Islet of Langerhans (tissue), 1 donor: Measurements from ENCODE around the gene KCNK7.
"Not testable (repeated sequence)": the region's sequence is repeated elsewhere in the genome, so short reads cannot be mapped to it uniquely, and the experiment has no call there.

ENCODE experiments used
- FAIRE-seq: peaks from one replicate; lab custom pipeline; 2011; peaks lifted over from hg19 to GRCh38; lab: Jason Lieb, UNC

KCNK7 gene

GRCh38 chr11:65572356-65573051 lies 23.1 kb downstream of the KCNK7 start, which contains the start of gene FAM89B:
TSS of gene FAM89B (plus strand) at chr11:65572538. CDS start at chr11:65572670, 132 bp downstream.
- FAIRE-seq, result no peak

- FAIRE-seq, result no peak
Measured at GRCh38 chr11:65571940-65572339, 23.7 kb downstream of the KCNK7 start.

- FAIRE-seq, result no peak
Measured at GRCh38 chr11:65571420-65571819, 24.2 kb downstream of the KCNK7 start.

GRCh38 chr11:65569973-65570918 lies 25.4 kb downstream of the KCNK7 start, which contains the start of gene ZNRD2:
TSS of gene ZNRD2 (plus strand) at chr11:65570477. CDS start at chr11:65570492, 15 bp downstream.
- FAIRE-seq, result no peak

- no peak for FAIRE-seq
Measured at GRCh38 chr11:65569164-65569972, 26.2 kb downstream of the KCNK7 start.

- FAIRE-seq, result no peak
Measured at GRCh38 chr11:65565624-65566453, 29.8 kb downstream of the KCNK7 start.

- FAIRE-seq, result not testable (repeated sequence)
Measured at GRCh38 chr11:65564879-65565559, 30.6 kb downstream of the KCNK7 start.

- no peak for FAIRE-seq
Measured at GRCh38 chr11:65563601-65564000, 32.0 kb downstream of the KCNK7 start.

- no peak for FAIRE-seq
Measured at GRCh38 chr11:65562788-65563187, 32.8 kb downstream of the KCNK7 start.

- FAIRE-seq, result no peak
Measured at GRCh38 chr11:65562020-65562419, 33.6 kb downstream of the KCNK7 start.

GRCh38 chr11:65560555-65561418 lies 34.8 kb downstream of the KCNK7 start:
- FAIRE-seq, result no peak

GRCh38 chr11:65559951-65560537 lies 35.6 kb downstream of the KCNK7 start:
- FAIRE-seq, result no peak

- no peak for FAIRE-seq
Measured at GRCh38 chr11:65559535-65559934, 36.1 kb downstream of the KCNK7 start.

- FAIRE-seq, result no peak
Measured at GRCh38 chr11:65558930-65559509, 36.6 kb downstream of the KCNK7 start.

GRCh38 chr11:65558002-65558929 lies 37.3 kb downstream of the KCNK7 start, which contains the start of gene LTBP3:
TSS of gene LTBP3 (minus strand) at chr11:65558359. CDS start at chr11:65557959, 400 bp downstream.
- no peak for FAIRE-seq

- no peak for FAIRE-seq
Measured at GRCh38 chr11:65557280-65558001, 38.2 kb downstream of the KCNK7 start.
